Keratinocyte (primary cell): Measurements from ENCODE around the gene LAMC3.

Experiments
- EZH2 ChIP-seq: IDR thresholded peaks from one replicate; pipeline ENCODE4 v1.6.1; 2012; ENCODE audit warnings: inconsistent platforms, mild to moderate bottlenecking, low read length, moderate library complexity
- TF ChIP-seq, protein P1 (sequence below), 3 experiments: IDR thresholded peaks in 1 of 3; conservative IDR thresholded peaks in 1 of 3; optimal IDR thresholded peaks in 1 of 3; 2 replicates in 2 of 3; 3 replicates in 1 of 3; pipeline versions ENCODE3 to v1.5.1; 2011; ENCODE audit warnings: low read length in 3 of 3, mild to moderate bottlenecking in 3 of 3, moderate library complexity in 2 of 3, control low read depth in 1 of 3, inconsistent platforms in 1 of 3; ENCODE audit not compliant: insufficient read depth in 2 of 3; ENCODE audit errors: extremely low read depth in 1 of 3

DNA sequence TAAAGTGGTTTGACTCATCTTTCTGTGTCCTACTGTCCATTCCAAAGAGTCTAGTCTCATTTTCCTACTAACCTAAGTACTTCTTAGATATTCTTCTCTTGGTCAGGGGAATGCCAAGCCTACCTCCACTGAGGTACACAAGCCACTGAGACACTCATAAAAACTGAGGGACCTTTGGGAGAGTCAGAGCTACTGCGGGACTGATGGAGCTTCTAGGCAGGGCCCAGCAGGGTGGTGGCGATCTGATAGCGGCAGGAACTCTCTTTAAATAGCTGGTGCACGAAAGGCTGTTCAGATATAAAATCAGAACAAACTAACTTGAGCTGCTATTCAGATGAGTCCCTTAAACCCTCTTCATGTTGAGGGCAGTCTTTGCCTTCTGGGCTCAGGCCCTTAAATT lies 131.1 kb downstream of the LAMC3 start:
- TF ChIP-seq, protein P1, sequence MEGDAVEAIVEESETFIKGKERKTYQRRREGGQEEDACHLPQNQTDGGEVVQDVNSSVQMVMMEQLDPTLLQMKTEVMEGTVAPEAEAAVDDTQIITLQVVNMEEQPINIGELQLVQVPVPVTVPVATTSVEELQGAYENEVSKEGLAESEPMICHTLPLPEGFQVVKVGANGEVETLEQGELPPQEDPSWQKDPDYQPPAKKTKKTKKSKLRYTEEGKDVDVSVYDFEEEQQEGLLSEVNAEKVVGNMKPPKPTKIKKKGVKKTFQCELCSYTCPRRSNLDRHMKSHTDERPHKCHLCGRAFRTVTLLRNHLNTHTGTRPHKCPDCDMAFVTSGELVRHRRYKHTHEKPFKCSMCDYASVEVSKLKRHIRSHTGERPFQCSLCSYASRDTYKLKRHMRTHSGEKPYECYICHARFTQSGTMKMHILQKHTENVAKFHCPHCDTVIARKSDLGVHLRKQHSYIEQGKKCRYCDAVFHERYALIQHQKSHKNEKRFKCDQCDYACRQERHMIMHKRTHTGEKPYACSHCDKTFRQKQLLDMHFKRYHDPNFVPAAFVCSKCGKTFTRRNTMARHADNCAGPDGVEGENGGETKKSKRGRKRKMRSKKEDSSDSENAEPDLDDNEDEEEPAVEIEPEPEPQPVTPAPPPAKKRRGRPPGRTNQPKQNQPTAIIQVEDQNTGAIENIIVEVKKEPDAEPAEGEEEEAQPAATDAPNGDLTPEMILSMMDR (optimal IDR thresholded peaks at IDR 0.05 in 1 of 3, IDR thresholded peaks at IDR 0.05 in 1 of 3, conservative IDR thresholded peaks at IDR 0.05 in 1 of 3; ENCODE audit: extremely low read depth in 1 of 3, insufficient read depth in 2 of 3, low read length in 3 of 3): no peak
- no peak for TF ChIP-seq EZH2
